Measurements from ENCODE around the gene NFYC.

Gene NFYC

DNA sequence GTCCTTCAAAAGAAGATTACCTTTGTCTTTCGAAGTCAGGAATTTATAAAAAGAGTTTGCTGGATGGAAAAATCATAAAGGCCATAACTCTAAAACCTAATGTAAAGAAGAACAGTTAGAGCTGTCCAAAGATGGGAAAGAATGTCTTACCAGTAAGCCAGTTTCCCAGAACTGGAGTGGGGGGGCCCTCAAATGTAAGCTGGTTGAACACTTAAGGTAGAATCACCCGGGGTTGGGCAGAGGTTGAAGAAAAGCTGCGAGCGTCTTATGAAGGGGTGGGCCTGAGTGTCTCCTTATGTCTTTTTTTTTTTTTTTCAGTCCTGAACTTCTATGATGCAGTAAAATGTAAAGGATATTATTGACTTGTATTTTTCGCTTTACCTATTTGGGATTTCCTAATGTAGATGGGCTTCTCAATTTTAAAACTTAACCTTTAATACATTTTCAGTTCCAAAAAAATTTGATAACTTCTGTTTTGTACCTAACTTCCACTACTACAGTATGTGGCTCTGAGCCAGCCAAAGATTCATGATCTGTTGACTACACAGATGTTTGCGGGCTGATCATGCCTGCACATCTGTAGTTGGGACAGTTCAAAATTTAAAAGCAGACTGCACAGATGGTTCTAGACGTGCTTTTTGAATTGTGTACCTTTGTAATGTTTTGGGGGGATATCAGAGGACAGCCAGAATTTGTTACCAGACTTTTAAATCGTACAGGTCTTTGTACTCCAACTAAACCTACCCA lies 43.6 kb downstream of the NFYC start:
- H3K4me3 ChIP-seq (ENCODE audit: low read depth, low read length): no peak overlapping the region

GRCh38 chr1:40736085-40736531 lies 44.6 kb downstream of the NFYC start:
- no peak overlapping the region for H3K4me3 ChIP-seq (ENCODE audit: low read depth, low read length)

- no peak overlapping the region for H3K4me3 ChIP-seq (ENCODE audit: low read depth, low read length)
Observed at GRCh38 chr1:40738831-40739230, 47.3 kb downstream of the NFYC start.

GRCh38 chr1:40739455-40740008 lies 48.0 kb downstream of the NFYC start:
- no peak overlapping the region for H3K4me3 ChIP-seq (ENCODE audit: low read depth, low read length)

DNA sequence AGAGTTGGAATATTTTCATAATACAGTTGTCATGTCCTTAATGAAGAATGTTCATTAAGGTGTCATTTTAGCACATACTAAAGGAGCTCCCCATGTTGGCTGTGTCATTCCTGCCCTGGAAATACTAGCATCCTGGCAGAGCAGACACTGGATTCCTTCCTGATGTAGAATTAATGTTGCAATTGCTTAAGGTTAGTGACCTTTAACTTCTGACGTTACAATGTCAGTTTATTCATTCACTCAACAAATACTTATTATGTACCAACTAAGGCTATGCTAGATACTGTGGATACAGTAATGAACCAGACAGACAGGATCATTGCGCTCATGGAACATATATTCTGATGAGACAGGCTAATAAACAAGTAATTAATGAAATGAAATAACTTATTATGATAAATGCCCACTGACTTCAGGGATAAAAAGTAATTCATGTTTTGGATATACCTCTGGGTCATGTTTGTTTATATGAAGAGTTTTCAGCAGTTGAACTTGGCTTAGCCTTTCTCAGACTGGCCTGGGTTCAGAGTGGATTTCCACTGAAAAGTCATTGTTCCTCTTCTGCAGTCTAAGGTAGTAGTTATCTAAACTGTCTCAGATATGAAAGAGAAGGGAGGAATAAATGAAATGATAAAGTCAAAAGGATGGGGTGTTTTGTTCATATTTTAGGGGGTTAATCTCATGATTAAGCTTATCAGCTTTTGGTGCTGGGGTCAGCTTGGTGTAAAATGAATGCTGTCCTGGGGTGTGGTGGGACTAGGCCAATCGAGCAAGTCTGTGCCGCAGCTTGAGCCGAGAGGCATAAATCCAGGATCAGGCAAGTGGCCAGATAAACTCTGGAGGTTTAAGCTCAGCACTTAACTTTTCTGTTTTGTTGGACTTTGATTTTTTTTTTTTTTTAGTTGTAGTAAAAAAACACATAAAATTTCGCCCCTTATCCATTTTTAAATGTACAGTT lies 48.8 kb downstream of the NFYC start:
- no peak overlapping the region for H3K4me3 ChIP-seq (ENCODE audit: low read depth, low read length)

DNA sequence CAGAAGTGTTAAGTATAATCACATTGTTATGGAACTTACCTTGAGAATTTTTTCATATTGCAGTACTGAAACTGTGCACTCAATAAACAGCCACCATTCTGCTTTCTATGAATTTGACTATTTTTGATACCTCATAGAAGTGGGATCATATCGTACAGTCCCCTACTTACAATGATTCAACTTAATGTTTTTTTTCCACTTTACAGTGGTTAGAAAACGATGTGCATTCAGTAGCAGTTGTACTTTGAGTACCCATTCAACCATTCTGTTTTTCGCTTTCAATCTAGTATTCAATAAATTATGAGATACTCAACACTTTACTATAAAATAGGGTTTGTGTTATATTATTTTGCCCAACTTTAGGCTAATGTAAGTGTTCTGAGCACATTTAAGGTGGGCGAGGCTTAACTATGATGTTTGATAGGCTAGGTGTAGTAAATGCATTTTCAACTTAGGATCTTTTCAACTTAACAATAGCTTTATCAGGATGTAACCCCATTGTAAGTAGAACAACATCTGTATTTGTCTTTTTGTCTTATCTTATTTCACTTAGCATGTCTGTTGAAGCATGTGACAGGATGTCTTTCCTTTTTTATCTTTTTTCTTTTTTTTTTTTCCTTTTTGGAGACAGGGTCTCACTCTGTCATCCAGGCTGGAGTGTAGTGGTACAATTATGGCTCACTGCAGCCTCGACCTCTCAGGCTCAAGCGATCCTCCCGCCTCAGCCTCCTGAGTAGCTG lies 49.7 kb downstream of the NFYC start:
- no peak overlapping the region for H3K4me3 ChIP-seq (ENCODE audit: low read depth, low read length)

GRCh38 chr1:40742363-40743061 lies 51.0 kb downstream of the NFYC start:
- H3K4me3 ChIP-seq (ENCODE audit: low read depth, low read length): no peak overlapping the region

GRCh38 chr1:40743452-40743851 lies 51.9 kb downstream of the NFYC start:
- no peak overlapping the region for H3K4me3 ChIP-seq (ENCODE audit: low read depth, low read length)

DNA sequence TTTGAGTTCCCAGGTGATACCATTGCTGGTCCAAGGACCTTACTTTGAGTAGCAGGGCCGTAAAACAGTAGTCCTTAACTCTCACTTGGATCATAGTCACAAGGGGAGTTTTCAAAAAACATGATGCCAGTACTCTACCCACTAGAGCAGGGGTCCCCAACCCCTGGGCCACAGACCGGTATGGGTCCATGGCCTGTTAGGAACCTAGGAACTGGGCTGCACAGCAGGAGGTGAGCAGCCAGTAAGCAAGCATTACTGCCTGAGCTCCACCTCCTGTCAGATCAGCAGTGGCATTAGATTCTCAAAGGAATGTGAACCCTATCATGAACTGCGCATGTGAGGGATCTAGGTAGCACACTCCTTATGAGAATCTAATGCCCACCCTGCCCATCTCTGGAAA lies 52.4 kb downstream of the NFYC start:
- H3K4me3 ChIP-seq (ENCODE audit: low read depth, low read length): no peak overlapping the region

DNA sequence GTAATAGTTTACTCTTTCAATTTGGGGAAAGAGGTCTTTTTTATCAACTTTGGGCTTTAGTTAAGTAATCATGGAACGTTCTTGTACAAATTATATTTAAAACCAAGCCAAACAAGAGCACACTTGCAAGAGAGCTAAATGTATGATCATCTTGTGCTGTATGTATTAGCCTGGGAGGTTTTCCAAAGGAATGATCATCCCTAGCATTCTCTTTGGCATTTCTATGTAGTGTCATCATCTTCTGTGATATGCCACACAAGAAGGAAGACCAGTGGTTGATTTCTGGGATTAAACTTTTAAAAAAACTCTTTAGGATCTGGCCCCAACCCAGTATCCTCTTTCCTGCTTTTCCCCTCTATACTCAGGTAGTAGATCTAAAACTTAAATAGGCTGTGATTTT lies 53.7 kb downstream of the NFYC start:
- H3K4me3 ChIP-seq (ENCODE audit: low read depth, low read length): no peak overlapping the region

- H3K4me3 ChIP-seq (ENCODE audit: low read depth, low read length): no peak overlapping the region
Observed at GRCh38 chr1:40746344-40747090, 55.0 kb downstream of the NFYC start.

DNA sequence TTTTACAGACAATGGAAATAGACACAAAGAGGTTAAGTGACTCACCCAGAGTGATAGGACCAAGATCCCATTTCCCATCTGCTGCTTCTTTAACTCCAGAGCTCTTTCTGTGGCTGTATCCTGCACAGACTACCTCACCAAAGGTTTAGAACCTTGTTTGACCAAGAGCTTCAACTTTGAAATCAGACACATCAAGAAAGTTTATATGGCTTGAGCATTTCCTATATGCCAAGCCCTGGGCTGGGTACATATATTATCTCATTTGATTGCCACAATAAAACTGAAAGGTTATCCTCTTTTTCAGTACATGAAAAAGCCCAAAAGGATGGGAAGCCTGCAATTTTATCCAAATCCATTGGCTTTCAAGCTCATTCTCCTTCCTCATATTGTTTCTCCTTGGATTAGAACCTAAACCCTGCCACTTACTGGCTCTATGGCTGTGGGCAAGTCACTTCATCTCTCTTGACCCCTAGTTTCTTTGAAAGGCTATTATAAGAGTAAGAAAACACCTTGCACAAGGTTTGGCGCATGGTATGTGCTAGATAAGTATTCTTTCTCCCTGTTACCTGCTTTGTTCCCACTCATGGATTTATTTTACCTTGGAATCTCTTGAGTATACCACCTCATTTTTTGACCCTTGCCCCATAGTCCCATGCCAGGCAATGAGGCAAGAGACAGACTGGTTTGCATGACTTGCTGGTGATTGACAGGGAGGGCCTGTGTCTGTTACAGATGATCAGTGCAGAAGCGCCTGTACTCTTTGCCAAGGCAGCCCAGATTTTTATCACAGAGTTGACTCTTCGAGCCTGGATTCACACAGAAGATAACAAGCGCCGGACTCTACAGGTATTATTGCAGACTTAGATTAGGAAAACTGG lies 57.6 kb downstream of the NFYC start:
- H3K4me3 ChIP-seq (ENCODE audit: low read depth, low read length): no peak overlapping the region

GRCh38 chr1:40749817-40750216 lies 58.3 kb downstream of the NFYC start:
- no peak overlapping the region for H3K4me3 ChIP-seq (ENCODE audit: low read depth, low read length)

DNA sequence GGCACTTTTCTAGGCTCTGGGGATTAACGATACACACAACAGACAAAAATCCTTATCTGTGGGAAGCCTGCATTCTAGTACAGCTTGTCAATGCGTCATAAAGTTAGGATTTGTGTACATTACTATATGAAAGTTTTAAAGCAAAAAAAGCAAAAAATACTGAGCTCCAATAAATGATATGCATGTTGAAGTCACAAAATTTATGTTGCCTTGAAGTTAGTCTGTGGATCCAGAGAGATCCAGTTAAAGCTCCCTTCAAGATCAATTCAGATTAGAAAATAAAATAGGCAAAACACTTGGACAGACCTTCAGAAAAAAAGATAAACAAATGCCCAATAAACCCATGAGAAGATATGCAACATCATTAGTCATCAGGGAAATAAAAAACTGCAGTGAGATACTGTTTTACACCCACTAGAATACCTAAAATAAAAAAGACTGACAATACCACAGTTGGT lies 59.0 kb downstream of the NFYC start:
- H3K4me3 ChIP-seq (ENCODE audit: low read depth, low read length): no peak overlapping the region

DNA sequence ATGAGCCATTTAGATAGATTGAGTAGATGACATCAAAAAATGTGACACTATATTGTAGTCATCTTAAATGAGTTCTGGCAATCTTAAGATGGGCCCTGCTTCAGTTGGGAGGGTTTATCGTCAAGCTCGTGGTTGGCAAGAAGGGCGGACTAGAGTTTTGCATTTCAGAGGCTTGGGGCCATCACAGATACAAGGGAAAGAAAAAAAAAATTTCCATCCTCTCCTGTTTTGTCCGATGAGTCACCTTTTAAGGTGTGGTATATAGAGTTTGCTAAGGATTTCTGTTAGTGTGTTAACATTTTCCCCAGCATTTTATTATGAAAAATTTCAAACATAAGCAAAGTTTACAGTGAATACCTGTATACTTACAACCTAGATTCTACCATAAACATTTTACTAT lies 60.3 kb downstream of the NFYC start:
- H3K4me3 ChIP-seq (ENCODE audit: low read depth, low read length): no peak overlapping the region

- H3K4me3 ChIP-seq (ENCODE audit: low read depth, low read length): no peak overlapping the region
Observed at GRCh38 chr1:40753142-40753882, 61.8 kb downstream of the NFYC start.

- H3K4me3 ChIP-seq (ENCODE audit: low read depth, low read length): no peak overlapping the region
Observed at GRCh38 chr1:40754201-40754600, 62.7 kb downstream of the NFYC start.

GRCh38 chr1:40755067-40755466 lies 63.6 kb downstream of the NFYC start:
- no peak overlapping the region for H3K4me3 ChIP-seq (ENCODE audit: low read depth, low read length)

Measured in iPS-11a (cell line).